GM12892 (cell line): ENCODE measurements around the gene GRM4.

Source experiments
- POLR2A ChIP-seq: IDR thresholded peaks from 2 replicates; pipeline ENCODE4 v1.6.1; 2011; ENCODE audit warnings: low read depth, low read length, control low read depth
- TAF1 ChIP-seq: IDR thresholded peaks from 2 replicates; pipeline ENCODE4 v1.6.1; 2011; ENCODE audit warnings: low read depth, mild to moderate bottlenecking, control low read depth, low read length, borderline replicate concordance

DNA sequence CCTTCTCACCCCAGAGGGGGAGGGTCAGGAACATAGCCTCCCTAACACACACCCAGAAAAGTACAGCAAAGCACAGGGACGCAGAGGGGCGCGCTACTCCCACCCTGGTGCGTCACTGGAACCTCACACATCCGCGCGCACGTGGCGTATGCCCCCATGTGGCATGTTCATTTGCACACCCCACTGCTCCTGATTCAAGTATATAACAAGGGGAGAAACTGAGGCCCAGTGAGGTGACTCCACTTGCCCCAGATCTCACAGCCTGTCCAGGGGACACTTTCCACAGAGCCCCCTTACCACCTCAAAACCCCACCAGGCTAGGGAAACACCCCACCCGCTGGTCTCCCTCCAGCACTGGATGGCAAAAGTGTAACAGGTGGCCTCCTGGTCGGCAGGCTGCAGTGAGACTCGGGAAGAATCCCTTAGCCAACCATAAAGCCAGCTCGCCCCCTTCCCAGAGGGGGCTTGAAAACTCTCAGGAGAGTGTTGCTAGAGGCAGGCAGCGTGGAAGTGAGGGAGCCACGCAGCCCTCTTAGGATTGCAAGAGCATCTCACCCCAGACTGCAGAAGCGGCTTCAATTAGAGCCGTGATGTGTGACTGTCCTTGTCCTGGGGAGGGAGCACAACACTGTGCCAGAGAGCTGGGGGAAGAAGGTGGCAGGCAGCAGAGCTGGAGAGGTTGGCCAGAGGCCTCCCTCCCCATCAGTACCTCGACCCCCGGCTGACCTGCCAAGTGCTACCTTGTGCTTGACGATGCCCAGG, at the start of gene GRM4:
- no peak for TF ChIP-seq TAF1
- no peak for TF ChIP-seq POLR2A
